ENCODE results near the gene CLSTN2. TPM values are rescaled to one million over a fixed set of nuclear protein-coding genes. Genes with fewer than 3 reads are reported as not detected.

Gene CLSTN2
- total RNA-seq, 1 donor from 2014 or later: 80.9 TPM

DNA sequence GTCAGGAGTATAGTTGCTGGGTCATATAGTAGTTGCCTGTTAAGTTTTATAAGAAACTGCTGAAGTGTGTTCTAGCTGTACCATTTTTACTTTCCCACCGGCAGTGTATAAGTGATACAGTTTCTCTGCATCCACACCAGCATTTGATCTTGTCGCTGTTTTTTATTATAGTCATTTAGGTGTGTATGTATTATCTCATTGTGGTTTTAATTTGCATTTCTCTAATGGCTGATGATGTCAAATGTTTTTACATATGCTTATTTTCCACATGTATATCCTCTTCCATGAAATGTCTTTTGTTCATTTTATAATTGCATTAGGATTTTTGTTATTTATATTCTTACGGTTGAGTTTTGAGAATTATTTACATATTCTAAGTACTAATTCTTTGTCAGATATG is 254.3 kb downstream of the CLSTN2 start:
- Mint-ChIP-seq H3K27ac (ENCODE audit: unreplicated experiment) (no peak overlapping the region), H3K9me3 (ENCODE audit: unreplicated experiment) (peaks cover 1% of the 10 kb centered on the region), H3K4me3 (ENCODE audit: unreplicated experiment) (no peak overlapping the region), H3K36me3 (ENCODE audit: low read depth, unreplicated experiment) (peaks cover 16% of the 10 kb centered on the region), H3K27me3 (ENCODE audit: low read depth, unreplicated experiment) (no peaks in the 10 kb centered on the region), H3K4me1 (ENCODE audit: low read depth, unreplicated experiment) (peaks cover 2% of the 10 kb centered on the region)
- H3K27ac ChIP-seq (ENCODE audit: low read depth, low read length): no peak overlapping the region
- DNase-seq (ENCODE audit: low read depth) (no peak), FAIRE-seq (no peak)
- no peak overlapping the region for H3K9ac ChIP-seq (ENCODE audit: low read length)
- no peaks in the 10 kb centered on the region for H3K9me3 ChIP-seq (ENCODE audit: insufficient read depth, low read depth, low read length)
- no peaks in the 10 kb centered on the region for H3K79me2 ChIP-seq (ENCODE audit: insufficient read depth, low read length)
- H2AFZ ChIP-seq (ENCODE audit: low read depth, low read length): no peak overlapping the region
- TF ChIP-seq EZH2 (IDR thresholded peaks at IDR 0.05; ENCODE audit: insufficient read depth, low read length) (no peak), CTCF (IDR thresholded peaks at IDR 0.05; ENCODE audit: insufficient read depth, low read depth, low read length) (no peak)
- no peaks in the 10 kb centered on the region for H3K27me3 ChIP-seq (ENCODE audit: insufficient read depth, low read length)
- no peaks in the 10 kb centered on the region for H4K20me1 ChIP-seq (ENCODE audit: insufficient read depth, low read length)
- no peak overlapping the region for H3K4me3 ChIP-seq (ENCODE audit: insufficient read depth, low read depth, low read length)
- H3K36me3 ChIP-seq (ENCODE audit: insufficient read depth, low read length): no peaks in the 10 kb centered on the region
- H3K4me1 ChIP-seq (ENCODE audit: insufficient read depth, low read length): peaks cover 15% of the 10 kb centered on the region
- H3K4me2 ChIP-seq (ENCODE audit: low read length): no peak overlapping the region

- peaks cover 2% of the 10 kb centered on the region for H3K4me1 Mint-ChIP-seq (ENCODE audit: low read depth, unreplicated experiment)
Measured at GRCh38 chr3:140189976-140190375, 255.0 kb downstream of the CLSTN2 start.

More at GRCh38 chr3:140189976-140190375, 255.0 kb downstream of the CLSTN2 start:
- no peak overlapping the region for H3K9ac ChIP-seq (ENCODE audit: low read length)
- no peak overlapping the region for H3K27ac ChIP-seq (ENCODE audit: low read depth, low read length)
- H2AFZ ChIP-seq (ENCODE audit: low read depth, low read length): no peak overlapping the region
- Mint-ChIP-seq H3K4me3 (ENCODE audit: unreplicated experiment) (no peak overlapping the region), H3K27me3 (ENCODE audit: low read depth, unreplicated experiment) (no peaks in the 10 kb centered on the region), H3K9me3 (ENCODE audit: unreplicated experiment) (peaks cover 1% of the 10 kb centered on the region), H3K36me3 (ENCODE audit: low read depth, unreplicated experiment) (peaks cover 17% of the 10 kb centered on the region), H3K27ac (ENCODE audit: unreplicated experiment) (no peak overlapping the region)
- H4K20me1 ChIP-seq (ENCODE audit: insufficient read depth, low read length): no peaks in the 10 kb centered on the region
- H3K27me3 ChIP-seq (ENCODE audit: insufficient read depth, low read length): no peaks in the 10 kb centered on the region
- H3K4me3 ChIP-seq (ENCODE audit: insufficient read depth, low read depth, low read length): no peak overlapping the region
- no peaks in the 10 kb centered on the region for H3K9me3 ChIP-seq (ENCODE audit: insufficient read depth, low read depth, low read length)
- H3K4me2 ChIP-seq (ENCODE audit: low read length): no peak overlapping the region
- no peaks in the 10 kb centered on the region for H3K36me3 ChIP-seq (ENCODE audit: insufficient read depth, low read length)
- no peaks in the 10 kb centered on the region for H3K79me2 ChIP-seq (ENCODE audit: insufficient read depth, low read length)
- no peak for FAIRE-seq
- DNase-seq (ENCODE audit: low read depth): no peak
- TF ChIP-seq CTCF (IDR thresholded peaks at IDR 0.05; ENCODE audit: insufficient read depth, low read depth, low read length) (no peak), EZH2 (IDR thresholded peaks at IDR 0.05; ENCODE audit: insufficient read depth, low read length) (no peak)
- peaks cover 15% of the 10 kb centered on the region for H3K4me1 ChIP-seq (ENCODE audit: insufficient read depth, low read length)
